LNCaP clone FGC (cell line): ENCODE measurements around the gene ADIRF.

Source experiments
- DNase-seq: peaks from one replicate; pipeline ENCODE4 v3.0.0-alpha.2; 2011; ENCODE audit warnings: low read depth
- H3K4me3 ChIP-seq: 2 replicates; pipeline ENCODE4 v1.5.1; 2011; ENCODE audit warnings: mild to moderate bottlenecking, low read depth, low read length, control low read depth
- TF ChIP-seq, protein P1 (sequence below): IDR thresholded peaks from 2 replicates; pipeline ENCODE4 v1.5.1; 2012; ENCODE audit warnings: mild to moderate bottlenecking; ENCODE audit not compliant: control insufficient read depth, insufficient read depth; ENCODE audit errors: extremely low read depth

The ADIRF gene

GRCh38 chr10:86967481-86967941 lies 771 bp upstream of the ADIRF start:
- DNase-seq: no peak
- no peak overlapping the region for H3K4me3 ChIP-seq
- TF ChIP-seq, protein P1, sequence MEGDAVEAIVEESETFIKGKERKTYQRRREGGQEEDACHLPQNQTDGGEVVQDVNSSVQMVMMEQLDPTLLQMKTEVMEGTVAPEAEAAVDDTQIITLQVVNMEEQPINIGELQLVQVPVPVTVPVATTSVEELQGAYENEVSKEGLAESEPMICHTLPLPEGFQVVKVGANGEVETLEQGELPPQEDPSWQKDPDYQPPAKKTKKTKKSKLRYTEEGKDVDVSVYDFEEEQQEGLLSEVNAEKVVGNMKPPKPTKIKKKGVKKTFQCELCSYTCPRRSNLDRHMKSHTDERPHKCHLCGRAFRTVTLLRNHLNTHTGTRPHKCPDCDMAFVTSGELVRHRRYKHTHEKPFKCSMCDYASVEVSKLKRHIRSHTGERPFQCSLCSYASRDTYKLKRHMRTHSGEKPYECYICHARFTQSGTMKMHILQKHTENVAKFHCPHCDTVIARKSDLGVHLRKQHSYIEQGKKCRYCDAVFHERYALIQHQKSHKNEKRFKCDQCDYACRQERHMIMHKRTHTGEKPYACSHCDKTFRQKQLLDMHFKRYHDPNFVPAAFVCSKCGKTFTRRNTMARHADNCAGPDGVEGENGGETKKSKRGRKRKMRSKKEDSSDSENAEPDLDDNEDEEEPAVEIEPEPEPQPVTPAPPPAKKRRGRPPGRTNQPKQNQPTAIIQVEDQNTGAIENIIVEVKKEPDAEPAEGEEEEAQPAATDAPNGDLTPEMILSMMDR: no peak

GRCh38 chr10:86968994-86969355 lies 693 bp downstream of the ADIRF start:
- H3K4me3 ChIP-seq: no peak overlapping the region

DNA sequence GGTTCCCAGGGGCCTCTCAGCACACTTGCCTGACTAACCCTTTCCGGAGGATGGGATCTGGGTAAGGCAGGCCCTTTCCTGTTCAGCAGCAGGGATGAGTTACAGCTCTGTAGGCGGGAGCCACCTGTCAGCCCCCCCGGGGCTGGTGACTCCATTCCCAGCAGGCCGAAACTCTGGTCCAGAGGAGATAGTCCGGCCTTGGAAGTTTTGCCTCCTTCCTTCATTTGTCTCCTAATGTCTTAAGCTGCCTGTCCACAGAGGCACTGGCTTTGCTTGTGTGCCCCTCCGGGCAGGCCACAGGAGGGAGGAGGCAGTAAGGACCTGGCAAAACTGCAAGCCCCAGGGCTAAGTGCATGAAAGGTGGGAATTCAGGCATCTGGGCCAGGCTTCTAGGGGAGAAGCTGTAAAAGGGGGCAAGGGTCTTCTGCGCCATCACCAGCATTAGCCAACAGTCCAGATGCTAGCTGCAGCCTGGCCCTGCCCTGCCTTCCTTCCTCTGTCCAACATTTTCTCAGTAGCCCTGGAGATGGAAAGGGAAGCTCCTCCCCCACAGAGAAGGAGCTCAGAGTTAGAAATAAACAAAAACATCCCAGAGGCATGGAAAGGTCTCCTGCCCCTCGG lies 1.2 kb downstream of the ADIRF start:
- TF ChIP-seq, protein P1: no peak
- no peak overlapping the region for H3K4me3 ChIP-seq
- no peak for DNase-seq

More at GRCh38 chr10:86968994-86969355, 693 bp downstream of the ADIRF start:
- no peak for DNase-seq
- TF ChIP-seq, protein P1: no peak

GRCh38 chr10:86970162-86970981 lies 2.1 kb downstream of the ADIRF start:
- TF ChIP-seq, protein P1: no peak
- no peak for DNase-seq
- H3K4me3 ChIP-seq: no peak overlapping the region

DNA sequence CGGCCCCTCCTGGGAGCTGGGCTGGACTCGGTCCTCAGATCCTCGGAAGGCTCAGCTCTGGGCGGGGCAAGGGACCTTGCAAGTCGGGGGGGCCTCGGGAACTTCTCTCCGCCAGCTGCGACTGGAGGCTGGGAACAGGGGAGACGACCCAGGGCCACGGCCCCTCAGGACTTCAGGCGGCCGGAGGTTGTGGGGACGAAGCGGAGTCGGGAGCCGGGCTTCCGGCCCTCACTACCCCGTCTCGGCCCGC lies 2.6 kb downstream of the ADIRF start:
- no peak overlapping the region for H3K4me3 ChIP-seq
- no peak for DNase-seq
- TF ChIP-seq, protein P1: no peak

DNA sequence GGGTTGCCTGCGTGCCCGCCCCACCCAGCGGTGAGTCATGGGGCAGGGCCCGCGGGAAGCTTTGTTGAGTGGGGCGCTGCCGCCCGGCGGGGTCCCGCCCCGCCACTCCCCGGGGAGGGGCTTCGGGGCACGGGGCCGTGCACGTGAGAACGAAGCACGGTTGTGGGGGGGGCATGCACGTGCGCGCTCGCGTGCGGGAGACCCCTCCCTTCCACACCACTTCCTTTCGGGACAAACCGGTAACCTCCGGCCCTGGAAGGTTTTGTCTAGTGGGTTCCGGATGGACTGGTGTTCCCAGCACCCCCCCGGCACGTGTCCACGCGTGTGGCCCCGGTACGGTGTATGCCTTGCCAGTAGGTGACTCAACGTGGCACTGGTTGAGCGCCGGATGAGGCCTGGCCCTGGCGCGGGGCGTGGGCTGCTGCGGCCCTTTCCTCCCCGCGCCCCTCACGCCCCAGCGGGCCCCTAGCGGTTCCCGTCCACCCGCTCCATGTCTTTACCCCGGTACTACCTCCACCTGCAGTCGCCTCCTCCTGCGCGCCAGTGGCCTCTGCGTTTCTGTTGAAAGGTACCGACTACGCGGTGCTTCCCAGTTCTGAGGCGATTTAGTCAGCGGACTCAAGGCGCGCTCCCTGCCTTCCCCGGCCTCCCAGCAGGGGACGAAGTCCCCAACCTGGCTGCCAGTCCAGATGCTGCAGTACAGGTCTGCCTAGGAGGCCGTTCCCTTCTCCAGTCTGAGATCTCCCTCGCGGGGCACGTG lies 3.1 kb downstream of the ADIRF start:
- TF ChIP-seq, protein P1: no peak
- H3K4me3 ChIP-seq: no peak overlapping the region
- DNase-seq: no peak
